ENCODE data around the gene ADAMTS10. TPM values are rescaled to one million over a fixed set of nuclear protein-coding genes. Genes with fewer than 3 reads are reported as not detected.
"Not testable (repeated sequence)": the region's sequence is repeated elsewhere in the genome, so short reads cannot be mapped to it uniquely, and the experiment has no call there.

Gene ADAMTS10
- total RNA-seq, 3 donors from 2014 or later (not counting 1 experiment from before 2014, with no cell fraction given), result 159 to 286 (median 203) TPM

DNA sequence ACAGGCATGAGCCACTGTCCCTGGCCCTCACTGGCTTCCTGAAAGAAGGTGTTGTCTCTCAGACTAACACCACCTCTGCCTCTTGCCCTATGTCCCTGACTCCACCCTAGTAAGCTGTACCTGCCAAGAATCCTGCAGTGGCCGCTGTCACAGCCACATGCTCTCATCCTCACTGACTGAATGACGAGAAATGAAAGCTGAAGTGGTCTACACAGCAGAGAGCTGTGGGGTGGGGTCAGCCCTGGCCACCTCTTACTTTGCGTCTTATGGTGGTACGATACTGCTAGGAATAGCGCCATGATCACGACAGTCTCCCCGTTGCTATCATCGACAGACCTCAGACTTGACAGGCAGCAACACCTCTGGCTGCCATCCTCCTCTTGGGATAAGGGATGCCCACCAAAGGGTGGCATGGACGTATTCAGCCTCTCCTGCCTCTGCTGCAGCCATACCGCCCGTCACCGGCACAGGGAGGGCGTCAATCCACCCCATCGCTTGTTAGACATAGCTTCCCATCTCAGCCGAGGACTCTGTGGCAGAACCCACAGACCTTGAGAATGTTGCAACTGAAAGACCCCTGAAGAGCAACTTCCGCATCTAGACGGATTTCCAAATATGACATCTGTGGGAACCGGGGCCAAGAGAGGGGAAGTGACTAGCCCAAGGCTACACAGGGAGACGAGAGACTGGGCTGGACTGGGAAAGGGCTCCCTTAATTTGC lies 34.1 kb downstream of the ADAMTS10 start:
- DNase-seq (peak in 1 of 2 donors; percentile 50), ATAC-seq (peak in 2 of 3 donors; percentile 6 to 25)
- H3K27me3 Mint-ChIP-seq (ENCODE audit: low read depth in 2 of 2), result no peaks in the 10 kb centered on the region
- Histone ChIP-seq H3K9me3 (ENCODE audit: control insufficient read depth, insufficient read depth, low read length) (no peaks in the 10 kb centered on the region), H3K27ac (ENCODE audit: low read length) (peak overlapping the region; percentile 68), H3K27me3 (ENCODE audit: control insufficient read depth, insufficient read depth, low read length) (no peaks in the 10 kb centered on the region), H3K36me3 (ENCODE audit: control insufficient read depth, insufficient read depth, low read length) (no peaks in the 10 kb centered on the region), H3K4me3 (ENCODE audit: low read length) (peak overlapping the region; percentile 85), H3K4me1 (ENCODE audit: control insufficient read depth, insufficient read depth, low read length) (peaks cover 83% of the 10 kb centered on the region)
- no peaks in the 10 kb centered on the region for H3K36me3 Mint-ChIP-seq
- H3K27ac Mint-ChIP-seq, result peak overlapping the region; percentile 90 to 97
- intact Hi-C loops (cut with micrococcal nuclease), result loop anchor here (2.0 kb wide), 1 partner anchor 164 kb away; the partner anchor contains the start of gene MARCHF2
- 5% methylated on average over 19 of the region's 19 CpGs for WGBS (ENCODE audit: insufficient coverage)
- TF ChIP-seq, protein P1, sequence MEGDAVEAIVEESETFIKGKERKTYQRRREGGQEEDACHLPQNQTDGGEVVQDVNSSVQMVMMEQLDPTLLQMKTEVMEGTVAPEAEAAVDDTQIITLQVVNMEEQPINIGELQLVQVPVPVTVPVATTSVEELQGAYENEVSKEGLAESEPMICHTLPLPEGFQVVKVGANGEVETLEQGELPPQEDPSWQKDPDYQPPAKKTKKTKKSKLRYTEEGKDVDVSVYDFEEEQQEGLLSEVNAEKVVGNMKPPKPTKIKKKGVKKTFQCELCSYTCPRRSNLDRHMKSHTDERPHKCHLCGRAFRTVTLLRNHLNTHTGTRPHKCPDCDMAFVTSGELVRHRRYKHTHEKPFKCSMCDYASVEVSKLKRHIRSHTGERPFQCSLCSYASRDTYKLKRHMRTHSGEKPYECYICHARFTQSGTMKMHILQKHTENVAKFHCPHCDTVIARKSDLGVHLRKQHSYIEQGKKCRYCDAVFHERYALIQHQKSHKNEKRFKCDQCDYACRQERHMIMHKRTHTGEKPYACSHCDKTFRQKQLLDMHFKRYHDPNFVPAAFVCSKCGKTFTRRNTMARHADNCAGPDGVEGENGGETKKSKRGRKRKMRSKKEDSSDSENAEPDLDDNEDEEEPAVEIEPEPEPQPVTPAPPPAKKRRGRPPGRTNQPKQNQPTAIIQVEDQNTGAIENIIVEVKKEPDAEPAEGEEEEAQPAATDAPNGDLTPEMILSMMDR (IDR thresholded peaks at IDR 0.05), result no peak
- no peaks in the 10 kb centered on the region for H3K9me3 Mint-ChIP-seq
- peaks cover 60 to 75% of the 10 kb centered on the region in 2 donors for H3K4me1 Mint-ChIP-seq
- H3K4me3 Mint-ChIP-seq, result peak overlapping the region; percentile 91

DNA sequence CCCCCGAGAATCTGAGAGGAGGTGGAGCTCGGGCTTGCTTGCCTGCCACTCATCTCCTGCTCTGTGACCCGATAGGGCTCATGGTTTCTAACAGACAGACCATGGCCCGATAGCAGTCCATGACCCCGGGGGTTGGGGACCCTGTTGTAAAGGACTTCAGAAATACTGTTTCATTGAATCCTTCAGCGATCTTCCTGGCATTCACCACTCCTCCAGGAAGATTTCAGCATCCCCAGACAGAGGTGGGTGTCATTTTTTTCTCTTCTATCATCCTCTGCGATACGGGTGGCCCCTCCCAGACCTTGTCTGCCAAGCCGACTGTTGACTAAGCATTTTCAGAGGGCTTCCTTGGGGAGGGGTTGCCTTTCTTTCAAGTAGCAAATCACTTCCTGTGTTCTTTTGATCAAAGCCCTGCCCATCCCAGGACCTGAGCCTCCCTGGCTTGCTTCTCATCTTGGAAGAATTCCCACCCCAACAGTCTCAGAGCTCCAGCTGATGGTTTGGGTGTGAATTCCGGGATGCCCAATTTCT lies 35.0 kb downstream of the ADAMTS10 start:
- Histone ChIP-seq H3K27ac (ENCODE audit: low read length) (peak overlapping the region; percentile 68), H3K9me3 (ENCODE audit: control insufficient read depth, insufficient read depth, low read length) (no peaks in the 10 kb centered on the region), H3K4me1 (ENCODE audit: control insufficient read depth, insufficient read depth, low read length) (peaks cover 85% of the 10 kb centered on the region), H3K36me3 (ENCODE audit: control insufficient read depth, insufficient read depth, low read length) (no peaks in the 10 kb centered on the region), H3K4me3 (ENCODE audit: low read length) (peak overlapping the region; percentile 85), H3K27me3 (ENCODE audit: control insufficient read depth, insufficient read depth, low read length) (no peaks in the 10 kb centered on the region)
- H3K9me3 Mint-ChIP-seq, result no peaks in the 10 kb centered on the region
- no peaks in the 10 kb centered on the region for H3K27me3 Mint-ChIP-seq (ENCODE audit: low read depth in 2 of 2)
- 32% methylated on average over 7 of the region's 10 CpGs for WGBS (ENCODE audit: insufficient coverage)
- peak overlapping the region; percentile 90 to 97 for H3K27ac Mint-ChIP-seq
- TF ChIP-seq, protein P1 (IDR thresholded peaks at IDR 0.05), result peak; percentile 4
- peaks cover 69 to 84% of the 10 kb centered on the region in 2 donors for H3K4me1 Mint-ChIP-seq
- intact Hi-C loops (cut with micrococcal nuclease), result loop anchor here (2.0 kb wide), 1 partner anchor 59 kb away; no protein-coding TSS in a partner anchor
- DNase-seq (peak; percentile 47 to 78), ATAC-seq (peak; percentile 48 to 66 (median 49))
- peak overlapping the region; percentile 91 for H3K4me3 Mint-ChIP-seq
- H3K36me3 Mint-ChIP-seq, result no peaks in the 10 kb centered on the region

DNA sequence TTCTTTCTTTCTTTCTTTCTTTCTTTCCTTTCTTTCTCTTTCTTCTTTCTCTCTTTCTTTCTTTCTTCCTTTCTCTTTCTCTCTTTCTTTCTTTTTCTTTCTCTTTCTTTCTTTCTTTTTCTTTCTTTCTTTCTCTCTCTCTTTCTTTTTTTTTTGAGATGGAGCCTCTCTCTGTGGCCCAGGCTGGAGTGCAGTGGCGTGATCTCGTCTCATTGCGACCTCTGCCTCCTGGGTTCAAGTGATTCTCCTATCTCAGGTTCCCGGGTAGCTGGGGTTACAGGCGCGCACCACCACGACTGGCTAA lies 35.9 kb downstream of the ADAMTS10 start:
- Histone ChIP-seq H3K4me3 (ENCODE audit: low read length) (peak overlapping the region; percentile 85), H3K27ac (ENCODE audit: low read length) (peak overlapping the region; percentile 68), H3K4me1 (ENCODE audit: control insufficient read depth, insufficient read depth, low read length) (peaks cover 86% of the 10 kb centered on the region)
- peak overlapping the region; percentile 91 for H3K4me3 Mint-ChIP-seq
- intact Hi-C loops (cut with micrococcal nuclease), result loop anchor here (2.0 kb wide), 1 partner anchor 58 kb away; no protein-coding TSS in a partner anchor
- DNase-seq; H3K9me3 ChIP-seq (ENCODE audit: control insufficient read depth, insufficient read depth, low read length); H3K27me3 ChIP-seq (ENCODE audit: control insufficient read depth, insufficient read depth, low read length); ATAC-seq; H3K36me3 ChIP-seq (ENCODE audit: control insufficient read depth, insufficient read depth, low read length); H3K36me3 Mint-ChIP-seq; H3K9me3 Mint-ChIP-seq; H3K27me3 Mint-ChIP-seq (ENCODE audit: low read depth in 2 of 2): not testable (repeated sequence)
- 53% methylated on average over 7 of the region's 7 CpGs for WGBS (ENCODE audit: insufficient coverage)
- H3K27ac Mint-ChIP-seq, result peak overlapping the region; percentile 90 to 97
- peaks cover 72 to 91% of the 10 kb centered on the region in 2 donors for H3K4me1 Mint-ChIP-seq

DNA sequence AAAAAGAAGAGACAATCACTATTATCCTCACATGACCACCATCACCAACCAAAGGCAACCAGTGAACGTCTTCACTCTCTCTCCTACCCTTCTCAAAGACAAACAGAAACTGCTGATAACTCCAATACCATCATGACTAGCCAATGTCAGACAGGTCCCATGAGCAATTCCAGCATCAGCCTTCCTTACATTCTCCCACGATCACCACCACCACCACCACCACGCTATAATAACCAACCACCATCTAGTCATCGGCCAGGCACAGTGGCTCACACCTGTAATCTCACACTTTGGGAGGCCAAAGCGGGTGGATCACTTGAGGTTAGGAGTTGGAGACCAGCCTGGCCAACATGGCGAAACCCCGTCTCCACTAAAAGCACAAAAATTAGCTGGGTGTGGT lies 37.2 kb downstream of the ADAMTS10 start:
- Histone ChIP-seq H3K36me3 (ENCODE audit: control insufficient read depth, insufficient read depth, low read length) (no peaks in the 10 kb centered on the region), H3K27me3 (ENCODE audit: control insufficient read depth, insufficient read depth, low read length) (no peaks in the 10 kb centered on the region), H3K9me3 (ENCODE audit: control insufficient read depth, insufficient read depth, low read length) (no peaks in the 10 kb centered on the region), H3K4me3 (ENCODE audit: low read length) (peak overlapping the region; percentile 42), H3K4me1 (ENCODE audit: control insufficient read depth, insufficient read depth, low read length) (peaks cover 86% of the 10 kb centered on the region), H3K27ac (ENCODE audit: low read length) (peak overlapping the region; percentile 80)
- DNase-seq, result peak; percentile 47 to 65
- Mint-ChIP-seq H3K4me1 (peaks cover 74 to 94% of the 10 kb centered on the region in 2 donors), H3K27me3 (ENCODE audit: low read depth in 2 of 2) (no peaks in the 10 kb centered on the region), H3K36me3 (no peaks in the 10 kb centered on the region), H3K4me3 (peak overlapping the region; percentile 91), H3K9me3 (no peaks in the 10 kb centered on the region), H3K27ac (peak overlapping the region; percentile 90 to 97)
- TF ChIP-seq, protein P1 (IDR thresholded peaks at IDR 0.05), result no peak
- WGBS (ENCODE audit: insufficient coverage), result 29% methylated on average over 7 of the region's 7 CpGs
- intact Hi-C loops (cut with micrococcal nuclease), result no loop called here
- ATAC-seq, result peak; percentile 11 to 40 (median 21)

Data from natural killer cell (primary cell).